ENCODE measurements around the gene CPLX1.
"Not testable (repeated sequence)": the region's sequence is repeated elsewhere in the genome, so short reads cannot be mapped to it uniquely, and the experiment has no call there.

The CPLX1 gene

DNA sequence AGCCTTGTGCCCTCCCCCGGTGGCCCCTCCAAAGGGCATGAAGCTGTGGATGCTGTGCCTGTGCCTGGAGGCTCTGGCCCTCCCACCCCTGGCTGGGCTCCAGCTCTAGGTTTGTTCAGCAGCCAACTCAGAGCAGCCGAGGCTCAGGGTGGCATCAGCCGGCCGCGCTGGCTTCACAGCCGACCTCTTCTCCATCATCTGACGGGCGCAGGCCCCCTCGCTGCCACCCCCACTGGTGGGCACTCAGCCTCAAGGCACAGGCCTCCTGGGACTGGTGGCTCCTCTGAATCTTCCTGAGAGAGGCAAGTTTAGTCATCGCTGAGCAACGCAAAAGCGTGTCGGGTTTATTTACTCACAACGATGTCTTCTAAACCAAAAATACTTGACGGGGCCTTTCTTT is 74.3 kb downstream of the CPLX1 start:
- DNase-seq: no peak

DNA sequence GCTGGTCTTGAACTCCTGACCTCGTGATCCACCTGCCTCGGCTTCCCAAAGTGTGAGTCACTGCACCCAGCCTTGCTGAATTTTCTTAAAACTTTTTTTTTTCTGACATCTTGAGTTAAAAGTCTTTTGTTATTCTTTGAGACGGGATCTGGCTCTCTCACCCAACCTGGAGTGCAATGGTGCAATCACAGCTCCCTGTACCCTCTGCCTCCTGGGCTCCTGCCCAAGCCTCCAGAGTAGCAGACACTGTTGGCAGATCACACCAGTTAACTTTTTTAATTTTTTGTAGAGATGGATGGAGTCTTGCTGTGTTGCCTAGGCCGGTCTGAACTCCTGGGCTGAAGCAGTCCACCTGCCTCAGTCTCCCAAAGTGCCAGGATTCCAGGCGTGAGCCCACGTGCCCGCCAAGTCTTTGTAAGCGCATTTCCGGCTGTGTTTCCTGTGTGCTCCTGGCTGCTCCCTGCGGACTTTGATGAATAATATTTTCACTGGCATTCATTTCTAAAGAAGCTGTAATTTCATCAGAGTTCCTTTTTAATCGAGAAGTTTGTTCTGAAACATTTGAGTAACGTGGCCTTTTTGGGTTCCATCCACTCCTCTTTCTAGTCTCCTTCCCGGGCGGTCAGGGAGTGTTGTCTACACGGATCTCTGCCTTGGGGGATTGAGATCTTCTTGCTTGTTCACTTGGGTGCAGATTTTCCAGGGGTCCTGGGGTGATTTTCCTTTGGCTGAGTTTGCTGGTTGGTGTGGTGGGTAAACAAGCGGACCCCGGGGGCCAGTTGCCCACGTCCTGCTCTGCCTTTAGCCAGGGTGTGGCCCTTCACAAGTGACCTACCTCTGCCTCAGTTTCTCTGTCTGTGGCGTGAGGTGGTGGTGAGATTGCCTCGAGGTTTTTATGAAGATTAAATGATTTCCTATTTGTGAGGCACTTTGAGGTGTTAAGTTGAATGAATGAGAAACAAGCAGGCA is 75.9 kb downstream of the CPLX1 start:
- DNase-seq: no peak

DNA sequence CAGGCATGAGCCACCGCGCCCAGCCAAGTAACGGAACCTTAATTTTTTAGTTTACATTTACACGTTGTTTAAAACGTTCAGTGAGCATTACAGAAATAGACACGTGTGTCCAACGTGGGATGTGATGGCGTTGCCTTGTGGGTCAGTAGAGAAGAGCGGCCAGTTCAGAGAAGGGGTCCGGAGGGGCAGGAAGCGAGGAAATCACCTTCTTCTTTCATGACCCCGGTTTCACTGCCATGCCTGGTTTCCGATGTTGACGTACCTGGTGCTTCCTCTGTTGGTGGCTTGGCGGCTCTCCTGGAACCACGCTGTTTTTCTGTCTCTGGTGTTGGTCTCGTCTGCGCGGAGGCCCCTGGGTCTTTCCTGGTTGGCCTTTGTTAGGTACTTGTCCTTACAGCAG is 77.5 kb downstream of the CPLX1 start:
- DNase-seq: no peak

DNA sequence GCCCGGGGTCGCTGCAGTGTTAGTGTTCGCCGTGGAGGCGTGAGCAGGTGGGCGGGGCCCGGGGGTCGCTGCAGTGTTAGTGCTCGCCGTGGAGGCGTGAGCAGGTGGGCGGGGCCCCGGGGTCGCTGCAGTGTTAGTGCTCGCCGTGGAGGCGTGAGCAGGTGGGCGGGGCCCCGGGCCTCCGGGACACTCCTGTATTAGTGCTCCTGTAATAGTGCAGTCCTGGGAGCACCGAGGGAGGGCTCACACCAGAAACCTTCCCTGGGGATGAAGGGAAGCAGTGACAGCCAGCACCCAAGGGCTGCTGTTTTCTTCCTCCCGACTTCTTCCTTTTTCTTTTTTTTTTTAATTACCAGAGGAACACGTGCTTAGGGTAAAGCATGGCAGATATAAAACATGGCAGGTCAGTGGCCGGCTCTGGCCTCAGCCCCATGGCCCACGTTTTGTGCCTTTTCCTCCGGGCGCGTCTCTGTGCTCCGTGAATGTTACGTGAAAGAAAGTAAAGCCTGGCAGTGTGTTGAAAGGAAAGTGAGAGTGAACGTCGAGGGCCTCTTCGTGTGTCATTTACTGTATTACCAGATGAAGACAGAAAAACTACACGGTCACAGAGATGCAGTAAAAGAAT is 78.3 kb downstream of the CPLX1 start:
- no peak for DNase-seq

- no peak for DNase-seq
Observed at GRCh38 chr4:744212-744841, 81.6 kb downstream of the CPLX1 start.

DNA sequence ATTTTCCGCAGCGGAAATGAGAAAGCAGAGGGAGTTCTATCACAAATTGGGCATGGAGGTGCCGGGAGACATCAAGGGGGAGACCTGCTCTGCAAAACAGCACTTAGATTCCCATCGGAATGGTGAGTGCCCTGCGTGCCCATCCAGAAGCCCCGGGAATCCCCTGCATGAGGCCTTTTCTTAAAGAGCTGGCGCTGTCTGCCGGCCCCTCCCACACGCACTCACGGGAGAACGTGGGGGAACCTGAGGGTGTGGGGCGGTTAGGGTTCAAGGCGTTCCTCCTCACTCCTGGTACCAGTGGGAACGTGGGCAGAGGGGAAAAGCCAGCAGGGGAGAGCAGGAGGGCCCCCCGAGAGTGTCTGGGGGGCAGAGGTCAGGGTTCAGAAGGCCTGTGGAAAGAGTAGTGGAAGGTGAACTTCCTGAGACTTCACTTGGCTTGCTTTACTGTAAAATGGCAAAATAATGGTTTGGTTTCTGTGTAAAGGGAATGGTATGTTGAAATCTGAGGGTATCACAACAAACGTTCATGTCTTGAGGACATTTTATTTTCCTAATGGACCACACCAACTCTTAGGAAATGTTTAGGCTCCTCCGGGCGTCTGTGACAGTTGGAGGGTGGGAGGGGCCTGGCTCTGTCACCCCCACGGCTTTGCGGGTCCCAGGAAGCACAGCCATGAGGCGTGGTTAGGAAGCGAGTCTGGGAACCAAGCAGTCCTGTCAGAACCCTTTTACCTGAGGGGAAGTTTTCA is 82.3 kb downstream of the CPLX1 start:
- DNase-seq: no peak

- DNase-seq: no peak
Observed at GRCh38 chr4:742742-743311, 83.1 kb downstream of the CPLX1 start.

DNA sequence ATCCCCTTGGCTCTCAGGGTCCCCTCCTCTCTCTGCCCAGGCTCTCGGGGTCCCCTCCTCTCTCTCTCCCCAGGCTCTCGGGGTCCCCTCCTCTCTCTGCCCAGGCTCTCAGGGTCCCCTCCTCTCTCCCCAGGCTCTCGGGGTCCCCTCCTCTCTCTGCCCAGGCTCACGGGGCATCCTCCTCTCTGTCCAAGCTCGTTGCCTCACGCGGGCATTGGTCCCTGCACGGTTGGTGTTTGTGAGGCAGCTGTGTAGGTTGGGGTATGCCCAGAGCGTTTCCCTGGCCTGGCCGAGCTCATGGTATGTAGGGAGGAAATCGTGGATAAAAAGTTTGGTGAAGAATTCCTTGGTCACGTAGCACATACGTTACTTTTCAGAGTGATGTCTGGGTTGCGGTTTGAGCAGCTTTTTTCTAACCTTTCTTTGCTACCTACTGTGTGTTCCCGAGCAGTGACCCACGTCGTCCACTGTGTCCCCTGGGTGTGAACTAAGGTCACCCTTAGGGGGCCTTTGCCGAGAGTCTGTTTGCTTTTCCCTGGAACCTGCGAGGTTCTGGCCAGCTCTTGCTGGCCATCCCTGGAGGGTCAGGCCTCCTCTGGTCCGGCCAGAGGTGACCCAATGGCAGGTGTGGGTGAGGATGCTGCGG is 83.7 kb downstream of the CPLX1 start:
- DNase-seq: no peak

GRCh38 chr4:740656-741282 is 85.2 kb downstream of the CPLX1 start:
- no peak for DNase-seq

DNA sequence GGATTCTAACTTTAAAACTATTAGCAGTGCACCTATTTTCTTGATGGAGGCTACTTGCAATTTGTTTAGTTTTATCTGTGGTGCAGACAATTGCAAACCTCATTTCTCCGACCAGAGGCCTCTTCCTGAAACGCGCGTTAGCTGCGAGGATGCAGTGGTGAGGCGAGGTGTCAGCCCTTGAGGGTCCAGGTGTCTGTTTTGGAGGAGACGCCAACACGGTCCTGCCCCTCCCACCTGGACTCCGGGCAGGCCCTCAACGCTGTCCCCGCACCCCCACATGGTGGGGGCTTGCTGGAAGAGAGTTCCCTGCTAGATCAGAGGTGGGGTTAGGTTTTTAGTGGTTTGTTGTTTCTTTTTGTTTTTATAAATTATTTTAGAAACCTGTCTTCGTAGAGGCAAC is 85.9 kb downstream of the CPLX1 start:
- no peak for DNase-seq

DNA sequence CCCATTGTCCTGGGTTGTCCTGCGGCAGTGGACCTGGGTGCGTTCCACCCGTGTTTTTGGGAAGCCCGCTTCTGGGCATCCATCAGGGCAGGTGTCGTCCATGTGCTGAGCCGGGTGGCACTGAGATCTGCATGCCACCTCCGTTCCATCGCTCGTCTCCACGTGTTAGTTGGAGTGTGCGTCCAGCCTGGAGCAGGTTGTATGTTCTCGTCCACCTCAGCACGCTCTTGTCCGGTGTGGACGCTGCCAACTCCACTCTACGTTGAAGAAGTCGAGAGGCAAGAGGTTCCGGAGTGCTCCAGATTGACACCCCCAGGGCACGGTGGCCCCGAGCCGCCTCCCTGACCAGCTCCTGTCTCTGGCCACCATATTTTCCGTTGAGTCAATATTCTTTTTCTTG is 86.4 kb downstream of the CPLX1 start:
- DNase-seq: no peak

- DNase-seq: no peak
Observed at GRCh38 chr4:738781-739280, 87.1 kb downstream of the CPLX1 start.

- DNase-seq: not testable (repeated sequence)
Observed at GRCh38 chr4:736561-736960, 89.4 kb downstream of the CPLX1 start.

DNA sequence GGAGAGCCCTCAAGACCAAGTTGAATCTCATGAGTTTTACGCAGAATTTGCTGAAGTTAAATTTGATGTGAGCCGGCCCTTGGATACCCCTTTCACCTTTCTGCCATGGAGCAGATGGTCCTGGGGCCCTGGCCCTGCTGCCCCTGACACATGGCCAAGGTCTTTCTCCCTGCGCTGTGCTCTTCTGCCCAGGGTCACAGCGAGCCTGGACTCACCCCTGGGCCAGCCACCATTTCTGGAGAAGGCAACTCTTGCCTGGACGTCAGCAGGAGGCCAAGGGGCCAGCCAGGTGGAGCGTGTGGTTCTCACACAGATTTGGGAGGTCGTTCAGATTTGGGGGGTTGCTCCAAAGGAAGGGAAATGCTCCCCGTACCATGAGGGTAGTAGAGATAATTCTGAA is 90.3 kb downstream of the CPLX1 start:
- DNase-seq: no peak
